Stomach (tissue), 4 donors: ENCODE measurements around the gene FTO.

ENCODE experiments used
- CTCF ChIP-seq, 7 experiments: fragments of 450-650 bp in 4 of 7; fragments of 200-600 bp in 3 of 7; sonication (generic) in 3 of 7; IDR thresholded peaks; one replicate each; pipeline ENCODE4 v1.5.1; 2016 to 2019; ENCODE audit warnings: antibody characterized with exemption in 7 of 7, control low read depth in 2 of 7, mild to moderate bottlenecking in 1 of 7
- POLR2A ChIP-seq, 4 donors: fragments of 450-650 bp; IDR thresholded peaks; one replicate each; pipeline ENCODE4 v1.6.1; 2016; ENCODE audit warnings: antibody characterized with exemption in 4 of 4, control low read depth in 2 of 4, mild to moderate bottlenecking in 1 of 4, moderate library complexity in 1 of 4

- no peak for TF ChIP-seq CTCF (IDR thresholded peaks at IDR 0.05)
- no peak for TF ChIP-seq POLR2A (IDR thresholded peaks at IDR 0.05)
Measured at GRCh38 chr16:53839150-53839549, 135.2 kb downstream of the FTO start.
